GM10847 (cell line): ENCODE data around the gene LRFN5.

Experiments
- POLR2A ChIP-seq: IDR thresholded peaks from 2 replicates; pipeline ENCODE4 v1.6.1; 2011; ENCODE audit not compliant: insufficient read length; ENCODE audit errors: extremely low read depth

LRFN5 gene

DNA sequence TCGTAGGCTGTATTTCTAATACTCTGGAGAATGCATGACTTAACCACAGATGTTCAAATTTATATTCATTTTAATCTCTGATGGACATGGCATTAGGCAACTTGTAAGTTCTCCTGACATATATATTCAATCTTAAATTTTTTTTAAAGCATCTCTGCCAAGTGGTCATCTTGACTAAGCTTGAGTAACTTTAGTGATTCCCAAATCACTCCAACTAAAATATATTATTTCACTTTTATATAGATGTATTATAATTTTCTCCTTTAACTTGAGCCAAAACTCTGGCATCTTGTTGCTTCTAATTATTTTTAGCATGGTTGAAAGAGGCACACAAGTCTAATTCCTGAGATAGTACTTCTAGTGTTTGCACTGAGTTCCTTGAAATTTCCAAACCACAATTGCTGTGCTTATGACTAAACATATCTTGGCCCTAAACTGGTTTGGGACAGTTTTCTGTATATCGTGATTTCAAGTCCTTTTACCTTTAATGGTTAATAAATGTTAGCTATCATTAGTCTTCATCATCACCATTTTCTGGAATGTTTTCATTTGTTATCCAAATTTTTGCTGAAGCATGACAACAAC lies 8.4 kb downstream of the LRFN5 start:
- no peak for TF ChIP-seq POLR2A

DNA sequence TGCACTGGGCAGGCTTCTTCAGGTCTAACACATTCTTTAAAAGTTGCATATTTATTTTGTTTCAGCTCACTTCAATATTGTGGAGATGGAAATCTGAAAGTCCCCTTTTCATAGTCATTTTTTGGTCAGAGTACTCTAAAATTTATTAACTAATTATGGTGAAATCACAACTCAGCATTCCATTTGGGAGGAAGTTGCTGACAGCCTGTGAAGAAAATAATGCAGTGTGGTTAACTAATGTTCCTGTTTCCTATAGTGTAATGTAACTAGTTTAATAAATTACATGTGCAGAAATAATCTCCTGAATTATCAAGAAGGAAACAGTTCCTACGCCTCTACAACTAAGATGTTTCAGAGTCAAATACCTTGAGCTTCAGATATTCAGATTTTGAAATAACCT lies 17.1 kb downstream of the LRFN5 start:
- TF ChIP-seq POLR2A, result no peak

GRCh38 chr14:41629876-41630275 lies 23.2 kb downstream of the LRFN5 start:
- no peak for TF ChIP-seq POLR2A

GRCh38 chr14:41634286-41634685 lies 27.6 kb downstream of the LRFN5 start:
- TF ChIP-seq POLR2A, result no peak

GRCh38 chr14:41636492-41637392 lies 30.1 kb downstream of the LRFN5 start:
- TF ChIP-seq POLR2A, result no peak

DNA sequence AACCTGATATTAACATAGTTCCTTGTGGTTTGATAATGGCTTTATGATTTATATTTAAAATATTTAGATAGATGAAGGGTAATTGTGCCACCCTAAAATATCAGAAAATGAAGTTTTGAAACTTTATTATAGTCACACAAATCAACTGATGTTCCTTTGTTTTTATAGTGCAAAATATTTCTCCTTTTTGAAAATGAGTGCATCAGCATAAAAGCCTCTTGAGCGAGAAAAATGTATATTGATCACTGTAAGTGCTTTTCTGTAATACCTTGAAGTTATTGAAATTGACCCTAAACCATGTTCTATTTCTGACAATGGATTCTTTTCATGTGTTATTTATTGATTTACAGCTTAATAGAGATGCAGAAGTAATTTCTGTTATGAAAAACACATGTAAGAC lies 35.0 kb downstream of the LRFN5 start:
- TF ChIP-seq POLR2A, result no peak

- TF ChIP-seq POLR2A, result no peak
These were observed 35.7 kb downstream of the LRFN5 start for GRCh38 chr14:41642367-41642766.

DNA sequence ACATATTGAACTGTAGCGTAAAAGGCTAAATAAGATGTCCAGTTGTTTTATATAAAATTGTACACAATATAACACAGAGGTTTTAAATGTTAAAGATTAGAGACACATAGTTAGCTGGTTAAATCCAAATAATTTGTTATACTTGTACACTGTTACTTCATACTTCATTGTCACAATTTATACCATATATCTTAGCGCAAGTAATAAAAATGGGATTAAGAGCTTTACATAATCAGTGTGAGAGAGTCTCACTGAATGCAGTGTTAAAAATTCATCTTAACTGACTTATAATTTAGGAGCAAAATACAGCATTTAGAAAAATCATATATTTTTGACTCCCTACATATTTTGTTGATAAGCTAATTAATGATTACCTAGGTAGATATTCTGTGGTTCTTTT lies 36.1 kb downstream of the LRFN5 start:
- TF ChIP-seq POLR2A, result no peak

- TF ChIP-seq POLR2A, result no peak
These were observed 37.9 kb downstream of the LRFN5 start for GRCh38 chr14:41644606-41645005.

GRCh38 chr14:41650802-41651201 lies 44.1 kb downstream of the LRFN5 start:
- no peak for TF ChIP-seq POLR2A

DNA sequence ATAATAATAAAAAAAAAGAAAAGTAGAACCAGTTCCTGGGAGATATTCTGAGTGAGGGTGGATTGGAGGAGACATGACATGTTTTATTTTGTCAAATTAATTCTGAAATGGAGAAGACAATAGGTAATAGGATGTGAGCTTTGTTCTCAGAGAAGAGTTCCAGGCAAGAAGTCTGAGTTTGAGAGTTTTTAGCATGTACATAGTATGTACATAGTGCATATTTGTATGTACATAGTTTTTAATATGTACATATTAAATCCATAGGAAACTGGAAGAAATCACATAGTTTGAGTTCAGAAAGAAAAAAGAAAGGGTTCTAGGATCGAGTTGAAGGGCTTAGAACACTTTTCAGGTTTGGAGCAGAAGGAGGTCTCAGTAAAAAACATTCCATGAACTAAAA lies 47.5 kb downstream of the LRFN5 start:
- TF ChIP-seq POLR2A, result no peak

- TF ChIP-seq POLR2A, result no peak
These were observed 56.2 kb downstream of the LRFN5 start for GRCh38 chr14:41662780-41663472.

DNA sequence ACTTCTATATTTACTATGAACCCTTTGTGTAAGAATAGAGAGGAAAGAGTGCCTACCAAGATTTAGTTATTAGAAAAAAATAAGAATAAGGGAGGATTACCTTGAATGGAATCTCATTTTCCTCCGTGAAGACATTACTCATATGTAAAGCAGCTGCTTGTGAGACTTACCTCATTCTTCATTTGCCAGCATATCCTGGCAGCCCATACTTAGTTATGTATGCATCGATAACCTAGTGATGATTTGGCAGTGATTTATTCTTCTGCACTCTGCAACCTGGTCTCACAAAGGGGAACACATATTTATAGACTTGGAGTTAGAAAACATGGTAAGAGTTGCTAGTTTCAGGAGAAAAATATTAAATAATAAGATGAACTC lies 56.8 kb downstream of the LRFN5 start:
- TF ChIP-seq POLR2A, result no peak

DNA sequence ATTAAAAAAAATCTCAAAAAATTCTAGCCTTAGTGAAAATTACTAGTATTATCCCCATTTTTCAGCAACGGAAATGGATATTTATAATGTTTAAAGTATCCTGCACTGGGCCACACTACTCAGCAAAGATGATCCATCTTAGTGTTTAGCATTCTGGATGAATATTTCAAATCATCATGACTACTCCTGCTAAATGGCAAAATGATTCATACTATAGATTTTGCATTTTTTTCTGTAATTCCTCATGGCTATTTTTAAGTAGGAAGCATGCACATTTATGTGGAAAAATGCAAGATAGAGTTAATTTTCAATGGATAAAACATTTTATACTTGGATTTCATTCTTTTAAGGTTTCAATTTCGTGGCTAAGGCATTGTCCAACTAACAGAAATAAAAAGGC lies 59.6 kb downstream of the LRFN5 start:
- no peak for TF ChIP-seq POLR2A

- no peak for TF ChIP-seq POLR2A
These were observed 61.7 kb downstream of the LRFN5 start for GRCh38 chr14:41668356-41668755.

DNA sequence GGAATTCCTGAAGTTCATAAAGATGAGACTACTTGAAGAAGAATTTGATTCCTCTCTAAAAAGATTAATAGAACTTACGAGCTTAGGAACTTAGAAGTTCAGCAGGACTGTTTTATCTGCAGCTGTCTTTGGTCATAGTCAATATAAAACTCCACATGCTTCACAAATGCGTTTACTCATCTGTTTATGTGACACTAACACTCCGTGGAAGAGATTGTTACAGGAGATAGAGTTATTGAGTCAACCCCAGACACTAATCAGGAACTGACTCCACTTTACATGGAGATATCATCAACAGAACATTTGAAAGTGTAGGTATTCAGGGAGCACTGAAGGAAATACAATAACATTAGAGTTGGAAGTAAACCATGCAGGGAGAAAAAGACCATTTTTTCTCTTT lies 92.8 kb downstream of the LRFN5 start:
- no peak for TF ChIP-seq POLR2A
